Ascending aorta (tissue), 2 donors: ENCODE results near the gene ZNF660. TPM values are rescaled to one million over a fixed set of nuclear protein-coding genes. Genes with fewer than 3 reads are reported as not detected.

Experiments
- DNase-seq, 2 donors: peaks; one replicate each; pipeline ENCODE4 v3.0.0-alpha.2; 2019; ENCODE audit warnings: low spot score in 2 of 2
- H3K27ac ChIP-seq, 2 donors: fragments of 200-600 bp; sonication (generic); one replicate each; pipeline ENCODE4 v1.5.1; 2016 to 2017; ENCODE audit warnings: mild to moderate bottlenecking in 1 of 2
- H3K27me3 ChIP-seq: fragments of 200-600 bp; sonication (generic); one replicate; pipeline ENCODE4 v1.5.1; 2017
- H3K36me3 ChIP-seq, 2 donors: fragments of 200-600 bp; sonication (generic); one replicate each; pipeline ENCODE4 v1.5.1; 2016
- H3K4me1 ChIP-seq, 2 donors: fragments of 200-600 bp; sonication (generic); one replicate each; pipeline ENCODE4 v1.5.1; 2016 to 2017; ENCODE audit warnings: mild to moderate bottlenecking in 1 of 2
- H3K4me3 ChIP-seq, 2 donors: fragments of 200-600 bp; sonication (generic); one replicate each; pipeline ENCODE4 v1.5.1; 2016 to 2017; ENCODE audit warnings: mild to moderate bottlenecking in 1 of 2
- H3K9me3 ChIP-seq, 2 donors: fragments of 200-600 bp; sonication (generic); one replicate each; pipeline ENCODE4 v1.5.1; 2016
- CTCF ChIP-seq, 3 experiments: fragments of 200-600 bp in 2 of 3; fragments of 450-650 bp in 1 of 3; sonication (generic) in 2 of 3; IDR thresholded peaks; one replicate each; pipeline ENCODE4 v1.5.1; 2016 to 2019; ENCODE audit warnings: antibody characterized with exemption in 3 of 3, mild to moderate bottlenecking in 1 of 3, moderate library complexity in 1 of 3
- intact Hi-C: fragments of 100-400 bp; cut with DNase I; formaldehyde crosslinking; loops from one replicate; pipeline ENCODE4 v1.15.1; 2023
- total RNA-seq: library from RNA; depleted of rRNA; stranded (reverse); fragments of >200 nt; gene quantifications from one replicate; pipeline ENCODE4 v1.1.0, GENCODE V29; 2016

The ZNF660 gene
- total RNA-seq, 1 donor from 2014 or later, result 0.43 TPM

DNA sequence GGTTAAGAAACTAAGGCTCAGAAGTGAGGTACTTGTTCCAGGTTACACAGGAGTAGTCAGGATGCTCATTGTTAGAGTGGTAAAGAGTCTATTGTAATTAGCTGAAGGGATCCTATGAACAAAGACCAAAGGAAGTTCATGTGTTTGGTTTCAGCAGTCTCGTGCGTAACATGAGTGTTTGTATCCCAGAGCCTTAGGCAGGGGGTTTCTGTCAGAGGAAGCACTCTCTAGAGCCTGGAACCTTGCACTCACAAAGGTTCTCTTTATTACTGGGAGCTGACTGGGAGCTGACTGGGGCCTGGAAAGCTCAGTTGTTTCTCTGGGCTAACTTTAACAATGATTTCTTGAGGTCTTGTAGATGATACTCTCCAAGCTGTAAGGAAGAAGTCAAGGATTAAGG lies 44.0 kb downstream of the ZNF660 start:
- H3K36me3 ChIP-seq, result peaks cover 28 to 49% of the 10 kb centered on the region in 2 donors
- peaks cover 0 to 6% of the 10 kb centered on the region in 2 donors for H3K4me1 ChIP-seq
- no peaks in the 10 kb centered on the region for H3K9me3 ChIP-seq
- no peak overlapping the region for H3K27ac ChIP-seq
- intact Hi-C loops, result loop anchor here (10.0 kb wide), 3 partner anchors 106 to 304 kb away; partner anchors contain the start of gene ZNF445
- H3K27me3 ChIP-seq, result no peaks in the 10 kb centered on the region
- no peak for DNase-seq
- no peak overlapping the region for H3K4me3 ChIP-seq
- TF ChIP-seq CTCF (IDR thresholded peaks at IDR 0.05), result no peak

DNA sequence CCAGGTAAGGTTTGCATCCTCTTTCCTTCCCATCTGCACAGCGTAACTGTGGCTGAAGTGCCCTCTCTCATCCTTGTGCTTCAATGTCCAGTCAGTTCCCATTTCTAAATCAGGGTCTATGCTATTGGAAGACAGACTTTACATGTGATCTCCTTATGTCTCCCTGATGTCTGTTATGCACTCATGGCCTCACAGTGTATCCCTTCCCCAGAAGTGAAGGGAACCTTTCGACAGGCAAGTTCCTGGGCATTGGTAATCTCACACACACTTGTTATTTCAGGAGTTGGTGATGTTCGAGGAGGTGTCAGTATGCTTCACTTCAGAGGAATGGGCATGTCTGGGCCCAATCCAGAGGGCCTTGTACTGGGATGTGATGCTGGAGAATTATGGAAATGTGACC lies 47.4 kb downstream of the ZNF660 start:
- Histone ChIP-seq H3K27ac (no peak overlapping the region), H3K4me3 (no peak overlapping the region), H3K27me3 (no peaks in the 10 kb centered on the region), H3K9me3 (peaks cover 13 to 24% of the 10 kb centered on the region in 2 donors), H3K36me3 (peaks cover 59 to 83% of the 10 kb centered on the region in 2 donors), H3K4me1 (no peaks in the 10 kb centered on the region)
- no peak for DNase-seq
- intact Hi-C loops, result no loop called here
- no peak for TF ChIP-seq CTCF (IDR thresholded peaks at IDR 0.05)

DNA sequence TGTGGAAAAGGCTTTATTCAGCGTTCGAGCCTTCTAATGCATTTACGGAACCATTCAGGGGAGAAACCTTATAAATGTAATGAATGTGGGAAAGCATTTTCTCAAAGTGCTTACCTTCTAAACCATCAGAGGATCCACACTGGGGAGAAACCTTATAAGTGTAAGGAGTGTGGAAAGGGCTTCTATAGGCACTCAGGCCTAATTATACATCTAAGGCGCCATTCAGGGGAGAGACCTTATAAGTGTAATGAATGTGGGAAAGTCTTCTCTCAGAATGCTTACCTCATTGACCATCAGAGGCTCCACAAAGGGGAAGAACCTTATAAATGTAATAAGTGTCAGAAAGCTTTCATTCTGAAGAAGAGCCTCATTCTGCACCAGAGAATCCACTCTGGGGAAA lies 57.6 kb downstream of the ZNF660 start:
- TF ChIP-seq CTCF (IDR thresholded peaks at IDR 0.05), result no peak
- H3K27ac ChIP-seq, result no peak overlapping the region
- DNase-seq, result no peak
- H3K27me3 ChIP-seq, result no peaks in the 10 kb centered on the region
- H3K4me1 ChIP-seq, result no peaks in the 10 kb centered on the region
- no peak overlapping the region for H3K4me3 ChIP-seq
- H3K36me3 ChIP-seq, result peaks cover 55 to 64% of the 10 kb centered on the region in 2 donors
- intact Hi-C loops, result no loop called here
- H3K9me3 ChIP-seq, result peaks cover 31 to 90% of the 10 kb centered on the region in 2 donors

DNA sequence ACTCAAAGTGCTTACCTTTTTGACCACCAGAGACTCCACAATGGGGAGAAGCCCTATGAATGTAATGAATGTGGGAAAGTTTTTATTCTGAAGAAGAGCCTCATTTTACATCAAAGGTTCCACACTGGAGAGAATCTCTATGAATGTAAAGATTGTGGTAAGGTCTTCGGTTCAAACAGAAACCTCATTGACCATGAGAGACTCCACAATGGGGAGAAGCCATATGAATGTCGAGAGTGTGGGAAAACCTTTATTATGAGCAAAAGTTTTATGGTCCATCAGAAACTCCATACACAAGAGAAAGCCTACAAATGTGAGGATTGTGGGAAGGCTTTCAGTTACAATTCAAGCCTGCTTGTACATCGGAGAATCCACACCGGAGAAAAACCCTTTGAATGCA lies 58.3 kb downstream of the ZNF660 start:
- no peak overlapping the region for H3K27ac ChIP-seq
- TF ChIP-seq CTCF (IDR thresholded peaks at IDR 0.05), result no peak
- no peak for DNase-seq
- no peaks in the 10 kb centered on the region for H3K27me3 ChIP-seq
- intact Hi-C loops, result no loop called here
- H3K4me1 ChIP-seq, result no peaks in the 10 kb centered on the region
- H3K9me3 ChIP-seq, result peaks cover 31 to 89% of the 10 kb centered on the region in 2 donors
- peaks cover 51 to 57% of the 10 kb centered on the region in 2 donors for H3K36me3 ChIP-seq
- H3K4me3 ChIP-seq, result no peak overlapping the region

- Histone ChIP-seq H3K27me3 (no peaks in the 10 kb centered on the region), H3K4me1 (no peaks in the 10 kb centered on the region), H3K36me3 (peaks cover 24 to 30% of the 10 kb centered on the region in 2 donors), H3K9me3 (peaks cover 11 to 41% of the 10 kb centered on the region in 2 donors), H3K4me3 (peak overlapping the region; percentile 79 to 87), H3K27ac (no peak overlapping the region)
- TF ChIP-seq CTCF (IDR thresholded peaks at IDR 0.05), result no peak
- intact Hi-C loops, result no loop called here
- no peak for DNase-seq
Observed at GRCh38 chr3:44647771-44648170, 63.0 kb downstream of the ZNF660 start.
